Suppressor macrophage treated with lipopolysaccharide for 4 hours (primary cell): ENCODE results near the gene CTF1.
A peak's percentile ranks its signal among the peaks of the same experiment; 100 is the strongest.

Experiments used
- DNase-seq: peaks from one replicate; pipeline ENCODE4 v3.0.0-alpha.2; 2020

The CTF1 gene

GRCh38 chr16:30910427-30911029 lies 14.1 kb downstream of the CTF1 start:
- DNase-seq, result no peak

- DNase-seq, result no peak
Measured at GRCh38 chr16:30912794-30913412, 16.5 kb downstream of the CTF1 start.

- DNase-seq, result no peak
Measured at GRCh38 chr16:30914830-30915229, 18.4 kb downstream of the CTF1 start.

- no peak for DNase-seq
Measured at GRCh38 chr16:30918614-30919013, 22.2 kb downstream of the CTF1 start.

GRCh38 chr16:30920891-30921290 lies 24.5 kb downstream of the CTF1 start:
- no peak for DNase-seq

GRCh38 chr16:30921459-30921747 lies 25.0 kb downstream of the CTF1 start:
- no peak for DNase-seq

GRCh38 chr16:30921748-30922419 lies 25.5 kb downstream of the CTF1 start:
- peak; percentile 85 for DNase-seq

GRCh38 chr16:30922420-30922959 lies 26.1 kb downstream of the CTF1 start:
- DNase-seq, result peak; percentile 99

GRCh38 chr16:30922960-30923535 lies 26.6 kb downstream of the CTF1 start:
- peak; percentile 100 for DNase-seq

GRCh38 chr16:30923554-30924075 lies 27.2 kb downstream of the CTF1 start, which contains the start of gene FBXL19:
FBXL19 (plus strand) TSS chr16:30923572; CDS start chr16:30925755, 2,183 bp downstream.
- DNase-seq, result no peak

GRCh38 chr16:30924076-30924912 lies 27.9 kb downstream of the CTF1 start:
- peak; percentile 38 for DNase-seq

GRCh38 chr16:30924913-30925631 lies 28.7 kb downstream of the CTF1 start:
- no peak for DNase-seq

GRCh38 chr16:30925632-30925987 lies 29.2 kb downstream of the CTF1 start:
- no peak for DNase-seq

GRCh38 chr16:30925995-30926811 lies 29.8 kb downstream of the CTF1 start:
- DNase-seq, result no peak

- no peak for DNase-seq
Measured at GRCh38 chr16:30926937-30927788, 30.7 kb downstream of the CTF1 start.

GRCh38 chr16:30927789-30928378 lies 31.5 kb downstream of the CTF1 start:
- DNase-seq, result peak; percentile 26

GRCh38 chr16:30928390-30928789 lies 32.0 kb downstream of the CTF1 start:
- no peak for DNase-seq

GRCh38 chr16:30929167-30929566 lies 32.8 kb downstream of the CTF1 start:
- DNase-seq, result no peak

- DNase-seq, result no peak
Measured at GRCh38 chr16:30930160-30930571, 33.8 kb downstream of the CTF1 start.
